ENCODE data around the gene SOCS3. TPM values are rescaled to one million over a fixed set of nuclear protein-coding genes. Genes with fewer than 3 reads are reported as not detected.

SOCS3 gene
- total RNA-seq, 1 donor from 2014 or later, result 620 TPM

DNA sequence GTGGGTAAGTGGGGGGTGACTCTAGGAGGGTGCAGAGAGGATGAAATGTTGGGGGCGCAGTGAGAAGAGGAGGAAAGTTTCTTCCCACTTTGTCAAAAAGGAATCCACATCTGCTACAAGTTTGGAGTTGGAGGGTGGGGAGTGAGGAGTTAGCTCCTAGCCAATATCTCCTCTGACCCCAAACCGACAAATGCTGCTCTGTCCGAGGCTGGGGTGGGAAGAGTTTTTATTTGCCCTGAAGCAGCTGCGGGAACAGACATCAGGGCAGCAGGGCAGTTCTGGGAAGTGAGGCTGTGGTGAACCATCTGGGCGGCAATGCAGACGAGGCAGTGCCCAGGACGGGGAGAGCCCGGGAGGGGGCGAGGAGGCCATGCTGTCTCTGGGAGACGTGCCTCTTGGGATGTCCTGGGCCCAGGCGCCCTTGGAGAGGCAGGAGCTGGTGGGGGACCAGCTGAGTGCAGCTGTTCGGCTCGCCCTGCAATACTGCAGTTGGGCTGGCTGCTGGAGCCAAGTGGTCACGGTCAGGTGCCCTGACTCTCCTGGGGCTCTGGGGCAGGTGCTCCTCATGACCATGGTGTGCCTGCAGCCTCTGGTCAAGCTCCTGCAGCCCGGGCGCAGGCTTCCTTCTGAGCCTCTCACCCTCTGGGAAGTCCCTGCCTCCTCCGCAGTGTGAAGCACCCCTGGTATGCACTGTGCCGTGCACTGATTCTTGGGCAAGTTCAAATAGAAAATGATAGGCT is 6.4 kb upstream of the SOCS3 start:
- no peak overlapping the region for H3K4me3 ChIP-seq
- TF ChIP-seq, protein P1, sequence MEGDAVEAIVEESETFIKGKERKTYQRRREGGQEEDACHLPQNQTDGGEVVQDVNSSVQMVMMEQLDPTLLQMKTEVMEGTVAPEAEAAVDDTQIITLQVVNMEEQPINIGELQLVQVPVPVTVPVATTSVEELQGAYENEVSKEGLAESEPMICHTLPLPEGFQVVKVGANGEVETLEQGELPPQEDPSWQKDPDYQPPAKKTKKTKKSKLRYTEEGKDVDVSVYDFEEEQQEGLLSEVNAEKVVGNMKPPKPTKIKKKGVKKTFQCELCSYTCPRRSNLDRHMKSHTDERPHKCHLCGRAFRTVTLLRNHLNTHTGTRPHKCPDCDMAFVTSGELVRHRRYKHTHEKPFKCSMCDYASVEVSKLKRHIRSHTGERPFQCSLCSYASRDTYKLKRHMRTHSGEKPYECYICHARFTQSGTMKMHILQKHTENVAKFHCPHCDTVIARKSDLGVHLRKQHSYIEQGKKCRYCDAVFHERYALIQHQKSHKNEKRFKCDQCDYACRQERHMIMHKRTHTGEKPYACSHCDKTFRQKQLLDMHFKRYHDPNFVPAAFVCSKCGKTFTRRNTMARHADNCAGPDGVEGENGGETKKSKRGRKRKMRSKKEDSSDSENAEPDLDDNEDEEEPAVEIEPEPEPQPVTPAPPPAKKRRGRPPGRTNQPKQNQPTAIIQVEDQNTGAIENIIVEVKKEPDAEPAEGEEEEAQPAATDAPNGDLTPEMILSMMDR (IDR thresholded peaks at IDR 0.05), result no peak
- H3K9me3 ChIP-seq, result no peaks in the 10 kb centered on the region
- H3K4me1 ChIP-seq, result peaks cover 5 to 6% of the 10 kb centered on the region in 2 donors
- no peaks in the 10 kb centered on the region for H3K36me3 ChIP-seq
- H3K27ac ChIP-seq, result peak overlapping the region; percentile 53 to 71
- DNase-seq (ENCODE audit: low spot score in 2 of 2), result no peak
- intact Hi-C loops (cut with DNase I), result no loop called here
- no peaks in the 10 kb centered on the region for H3K27me3 ChIP-seq

DNA sequence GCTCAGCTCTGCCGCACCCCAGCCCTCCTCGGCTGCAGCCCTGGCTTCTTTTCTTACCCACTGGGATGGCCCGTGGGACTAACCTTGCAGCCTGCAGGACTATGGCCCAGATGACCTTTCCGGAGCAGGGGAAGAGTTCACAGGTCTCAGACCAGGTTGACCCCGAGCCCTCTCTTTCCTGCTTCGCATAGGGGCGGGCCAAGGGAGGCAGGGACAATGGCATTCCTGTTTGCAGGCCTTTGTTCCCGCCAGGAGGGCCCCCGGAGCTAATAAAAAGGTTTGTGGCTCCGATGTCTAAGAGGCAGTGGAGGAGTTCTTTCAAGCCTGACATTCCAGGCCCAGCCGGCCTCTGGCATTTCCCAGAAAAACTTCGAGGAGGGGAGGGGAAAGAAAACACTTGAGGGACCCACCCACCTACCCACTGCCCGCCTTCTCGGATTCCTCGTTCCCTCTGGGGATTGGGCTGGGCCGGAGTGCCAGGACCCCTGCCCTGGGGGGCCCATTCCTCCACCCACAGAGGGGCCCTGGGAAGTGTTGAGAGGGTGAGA is 5.8 kb upstream of the SOCS3 start:
- DNase-seq (ENCODE audit: low spot score in 2 of 2), result no peak
- Histone ChIP-seq H3K36me3 (no peaks in the 10 kb centered on the region), H3K27ac (peak overlapping the region; percentile 53 to 71), H3K27me3 (no peaks in the 10 kb centered on the region), H3K4me1 (peaks cover 5 to 9% of the 10 kb centered on the region in 2 donors), H3K4me3 (no peak overlapping the region), H3K9me3 (no peaks in the 10 kb centered on the region)
- intact Hi-C loops (cut with DNase I), result no loop called here
- TF ChIP-seq, protein P1 (IDR thresholded peaks at IDR 0.05), result no peak

DNA sequence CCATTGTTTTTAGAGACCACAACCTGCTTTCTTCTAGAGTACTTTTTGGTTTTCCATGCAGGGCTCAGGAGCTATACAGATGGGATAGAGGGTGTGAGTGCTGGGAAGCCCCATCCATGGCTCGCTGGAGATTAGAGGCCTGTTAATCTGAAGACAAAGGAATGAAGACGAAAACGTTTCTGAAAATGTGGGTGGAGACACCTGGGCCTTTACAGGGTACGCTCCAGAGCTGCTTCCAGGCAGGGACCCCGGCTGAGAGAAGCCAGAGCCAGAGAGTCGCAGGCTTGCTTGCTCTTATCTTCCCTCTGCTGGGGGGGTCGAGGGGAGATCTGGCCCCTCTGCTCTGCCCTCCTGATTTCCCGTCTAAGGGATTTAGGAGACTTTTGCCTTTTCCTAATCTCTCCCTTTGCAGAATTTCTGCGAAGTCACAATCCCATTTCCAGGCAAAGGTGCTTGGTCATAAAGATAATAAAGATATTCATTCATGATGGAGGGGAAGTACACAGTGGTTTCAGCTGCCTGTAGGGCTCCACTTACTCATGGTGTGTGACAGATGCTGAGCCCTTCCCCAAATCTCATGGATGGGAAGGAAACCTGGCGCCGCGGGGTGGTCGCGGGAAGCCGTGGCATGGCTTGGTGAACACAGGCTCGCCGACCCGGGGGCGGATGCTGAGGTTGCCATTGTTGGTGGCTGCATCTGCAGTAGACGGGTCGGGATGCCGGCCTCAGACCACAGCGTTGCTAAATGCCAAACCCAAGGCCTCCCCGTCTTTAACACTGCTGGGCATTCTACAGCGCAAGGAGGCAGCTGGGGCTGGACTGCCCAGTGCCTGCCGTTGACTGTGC is 4.8 kb upstream of the SOCS3 start:
- no peak for DNase-seq (ENCODE audit: low spot score in 2 of 2)
- TF ChIP-seq, protein P1 (IDR thresholded peaks at IDR 0.05), result no peak
- Histone ChIP-seq H3K9me3 (no peaks in the 10 kb centered on the region), H3K4me1 (peaks cover 8 to 12% of the 10 kb centered on the region in 2 donors), H3K27me3 (no peaks in the 10 kb centered on the region), H3K4me3 (no peak overlapping the region), H3K36me3 (no peaks in the 10 kb centered on the region), H3K27ac (peak overlapping the region in 1 of 2 donors; percentile 71)
- intact Hi-C loops (cut with DNase I), result no loop called here

DNA sequence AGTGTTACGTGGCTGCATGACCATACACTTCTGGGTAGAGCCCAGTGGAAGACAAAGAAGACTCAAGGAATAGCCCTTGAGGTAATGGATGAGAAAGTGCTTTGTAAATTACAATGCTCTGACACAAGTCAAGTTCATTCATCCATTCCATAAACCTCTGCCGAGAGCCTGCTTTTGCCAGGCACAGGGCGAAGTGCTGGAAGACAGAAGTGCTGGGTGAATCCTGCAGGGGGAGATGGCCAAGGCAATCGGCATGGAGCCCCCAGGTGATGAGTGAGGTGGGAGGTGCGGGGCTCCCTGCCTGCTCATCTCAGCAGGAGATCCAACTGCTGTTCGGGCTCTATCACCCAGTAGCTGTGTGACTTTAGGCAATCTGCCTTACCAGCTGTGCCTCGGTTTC is 2.8 kb upstream of the SOCS3 start:
- Histone ChIP-seq H3K4me1 (peaks cover 8 to 23% of the 10 kb centered on the region in 2 donors), H3K27me3 (no peaks in the 10 kb centered on the region), H3K4me3 (no peak overlapping the region), H3K36me3 (peaks cover 10 to 12% of the 10 kb centered on the region in 2 donors), H3K9me3 (no peaks in the 10 kb centered on the region), H3K27ac (no peak overlapping the region)
- intact Hi-C loops (cut with DNase I), result no loop called here
- DNase-seq (ENCODE audit: low spot score in 2 of 2), result no peak
- TF ChIP-seq, protein P1 (IDR thresholded peaks at IDR 0.05), result no peak

DNA sequence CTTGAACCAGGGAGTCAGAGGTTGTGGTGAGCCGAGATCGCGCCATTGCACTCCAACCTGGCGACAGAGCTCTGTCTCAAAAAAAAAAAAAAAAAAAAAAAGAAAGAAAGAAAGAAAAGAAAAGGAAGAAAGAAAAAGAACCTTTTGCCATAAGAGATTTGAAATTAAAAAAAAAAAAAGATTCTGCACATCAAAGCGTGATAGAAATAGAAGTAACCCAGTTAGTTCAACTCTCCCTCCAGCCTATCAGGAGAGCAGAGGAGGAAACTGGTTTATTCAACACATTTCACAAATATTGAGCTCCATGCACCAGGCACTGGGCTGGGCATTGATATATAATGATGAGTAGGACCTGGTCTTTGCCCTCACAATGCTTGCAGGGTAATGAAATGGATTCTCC is 2.4 kb upstream of the SOCS3 start:
- Histone ChIP-seq H3K9me3 (no peaks in the 10 kb centered on the region), H3K27ac (no peak overlapping the region), H3K4me3 (no peak overlapping the region), H3K27me3 (no peaks in the 10 kb centered on the region), H3K4me1 (peaks cover 10 to 27% of the 10 kb centered on the region in 2 donors), H3K36me3 (peaks cover 11 to 17% of the 10 kb centered on the region in 2 donors)
- intact Hi-C loops (cut with DNase I), result no loop called here
- TF ChIP-seq, protein P1 (IDR thresholded peaks at IDR 0.05), result no peak
- no peak for DNase-seq (ENCODE audit: low spot score in 2 of 2)
